Liver (tissue), 9 donors: ENCODE measurements around the gene TBC1D16. TPM values are rescaled to one million over a fixed set of nuclear protein-coding genes. Genes with fewer than 3 reads are reported as not detected.

ENCODE experiments used
- DNase-seq: peaks from one replicate; pipeline ENCODE4 v3.0.0-alpha.2; 2017; ENCODE audit warnings: low spot score
- H3K27ac ChIP-seq, 2 donors: one replicate each; pipeline ENCODE4 v1.7.0; 2013; ENCODE audit warnings: inconsistent platforms in 2 of 2, low read length in 2 of 2, control low read depth in 1 of 2, low read depth in 1 of 2, mild to moderate bottlenecking in 1 of 2
- H3K27me3 ChIP-seq, 4 donors: one replicate each; pipeline versions ENCODE4 v1.6.1 to v1.7.0; 2013; ENCODE audit warnings: low read length in 3 of 4, inconsistent platforms in 1 of 4, mild to moderate bottlenecking in 1 of 4, moderate library complexity in 1 of 4; ENCODE audit not compliant: control insufficient read depth in 4 of 4, insufficient read depth in 4 of 4
- H3K36me3 ChIP-seq, 4 donors: one replicate each; pipeline versions ENCODE4 v1.6.1 to v1.7.0; 2013; ENCODE audit warnings: low read length in 3 of 4, mild to moderate bottlenecking in 3 of 4, low read depth in 1 of 4, moderate library complexity in 1 of 4; ENCODE audit not compliant: control insufficient read depth in 4 of 4, insufficient read depth in 3 of 4
- H3K4me1 ChIP-seq, 4 donors: one replicate each; pipeline versions ENCODE4 v1.6.1 to v1.7.0; 2013; ENCODE audit warnings: low read length in 3 of 4, mild to moderate bottlenecking in 3 of 4, moderate library complexity in 1 of 4; ENCODE audit not compliant: control insufficient read depth in 4 of 4, insufficient read depth in 4 of 4
- H3K4me3 ChIP-seq, 3 donors: one replicate each; pipeline versions ENCODE4 v1.6.1 to v1.7.0; 2013; ENCODE audit warnings: low read length in 3 of 3, control low read depth in 1 of 3, low read depth in 1 of 3, mild to moderate bottlenecking in 1 of 3
- H3K9ac ChIP-seq, 2 donors: one replicate each; pipeline ENCODE4 v1.7.0; 2013; ENCODE audit warnings: low read length in 2 of 2, mild to moderate bottlenecking in 2 of 2, moderate library complexity in 2 of 2, control low read depth in 1 of 2, low read depth in 1 of 2
- H3K9me3 ChIP-seq, 4 donors: one replicate each; pipeline versions ENCODE4 v1.6.1 to v1.7.0; 2013; ENCODE audit warnings: low read length in 3 of 4; ENCODE audit not compliant: control insufficient read depth in 4 of 4
- ATF3 ChIP-seq: IDR thresholded peaks from 2 replicates; pipeline ENCODE4 v1.6.1; 2016; ENCODE audit warnings: antibody characterized with exemption
- CTCF ChIP-seq: fragments of 150-350 bp; IDR thresholded peaks from 2 replicates; pipeline ENCODE4 v1.5.1; 2017; ENCODE audit warnings: improper control_type of control experiment, low read depth, low read length; ENCODE audit not compliant: missing input control
- EGR1 ChIP-seq, 2 donors: IDR thresholded peaks; 2 replicates each; pipeline ENCODE4 v1.6.1; 2016 to 2018; ENCODE audit warnings: antibody characterized with exemption in 2 of 2, low read depth in 2 of 2
- FOXA1 ChIP-seq: IDR thresholded peaks from 2 replicates; pipeline ENCODE4 v1.6.1; 2016; ENCODE audit warnings: antibody characterized with exemption
- FOXA2 ChIP-seq: IDR thresholded peaks from 2 replicates; pipeline ENCODE4 v1.6.1; 2016; ENCODE audit warnings: antibody characterized with exemption
- GABPA ChIP-seq, 2 donors: IDR thresholded peaks in 1 of 2; conservative IDR thresholded peaks in 1 of 2; 2 replicates each; pipeline ENCODE4 v1.6.1; 2016; ENCODE audit warnings: antibody characterized with exemption in 2 of 2, mild to moderate bottlenecking in 1 of 2, moderate library complexity in 1 of 2
- HNF4G ChIP-seq: IDR thresholded peaks from 2 replicates; pipeline ENCODE4 v1.6.1; 2016; ENCODE audit warnings: antibody characterized with exemption
- JUND ChIP-seq, 2 donors: IDR thresholded peaks; 2 replicates each; pipeline ENCODE4 v1.6.1; 2016; ENCODE audit warnings: antibody characterized with exemption in 2 of 2
- MAX ChIP-seq: IDR thresholded peaks from 2 replicates; pipeline ENCODE4 v1.6.1; 2016; ENCODE audit warnings: antibody characterized with exemption
- NR2F2 ChIP-seq: IDR thresholded peaks from 2 replicates; pipeline ENCODE4 v1.6.1; 2016; ENCODE audit warnings: antibody characterized with exemption
- REST ChIP-seq: IDR thresholded peaks from 2 replicates; pipeline ENCODE4 v1.6.1; 2016; ENCODE audit warnings: antibody characterized with exemption, mild to moderate bottlenecking
- RXRA ChIP-seq, 2 donors: IDR thresholded peaks; 2 replicates each; pipeline ENCODE4 v1.6.1; 2017 to 2018; ENCODE audit warnings: antibody characterized with exemption in 2 of 2, mild to moderate bottlenecking in 1 of 2
- SP1 ChIP-seq: IDR thresholded peaks from 2 replicates; pipeline ENCODE4 v1.6.1; 2018; ENCODE audit warnings: antibody characterized with exemption, mild to moderate bottlenecking
- TAF1 ChIP-seq: conservative IDR thresholded peaks from 2 replicates; pipeline ENCODE4 v1.6.1; 2016; ENCODE audit warnings: antibody characterized with exemption, mild to moderate bottlenecking
- YY1 ChIP-seq: IDR thresholded peaks from 2 replicates; pipeline ENCODE4 v1.6.1; 2016; ENCODE audit warnings: antibody characterized with exemption, mild to moderate bottlenecking
- ZBTB33 ChIP-seq: IDR thresholded peaks from 2 replicates; pipeline ENCODE4 v1.6.1; 2016; ENCODE audit warnings: antibody characterized with exemption
- WGBS: extraction: QIAGEN DNeasy Blood & Tissue Kit; methylation state at CpG from one replicate; pipeline ENCODE4 v1.1.7; 2013; 5-methylcytosine and 5-hydroxymethylcytosine counted together
- polyA plus RNA-seq, 2 donors: library from polyadenylated mRNA; stranded (reverse) in 1 of 2; unstranded in 1 of 2; fragments of 200-250 nt in 1 of 2; fragments of >200 nt in 1 of 2; fragmentation: Nextera tagmentation in 1 of 2; extraction: Ambion mirVana in 1 of 2; gene quantifications; one replicate each; pipeline versions ENCODE4 v1.2.1 to v1.2.3, GENCODE V29; 2013 to 2015
- total RNA-seq, 2 donors: library from RNA; depleted of rRNA; stranded (reverse); fragments of >200 nt; gene quantifications; one replicate each; pipeline ENCODE4 v1.2.3, GENCODE V29; 2014
- donor health status: healthy.
- donor health status: healthy.
- donor health status: healthy.
- donor health status: healthy.
- donor health status: healthy.

TBC1D16 gene
- total and polyA plus RNA-seq, 4 donors: 3.4 to 29.5 (median 4.7) TPM

- H3K27me3 ChIP-seq: no peaks in the 10 kb centered on the region
- H3K9ac ChIP-seq: no peak overlapping the region
- H3K27ac ChIP-seq: no peak overlapping the region
- H3K9me3 ChIP-seq: no peaks in the 10 kb centered on the region
- no peaks in the 10 kb centered on the region for H3K36me3 ChIP-seq
- peaks cover 0 to 12% (median 5%) of the 10 kb centered on the region in 4 donors for H3K4me1 ChIP-seq
- no peak for TF ChIP-seq HNF4G
- no peak for TF ChIP-seq TAF1
- no peak for TF ChIP-seq ZBTB33
- TF ChIP-seq YY1: no peak
- no peak for TF ChIP-seq JUND (IDR thresholded peaks at IDR 0.05)
- no peak for TF ChIP-seq FOXA2
- TF ChIP-seq ATF3: no peak
- no peak for TF ChIP-seq RXRA (IDR thresholded peaks at IDR 0.05)
- no peak for TF ChIP-seq SP1
- TF ChIP-seq CTCF: no peak
- TF ChIP-seq EGR1 (IDR thresholded peaks at IDR 0.05; ENCODE audit: low read depth in 2 of 2): no peak
- TF ChIP-seq MAX: no peak
- no peak for TF ChIP-seq REST
- no peak for TF ChIP-seq GABPA (IDR thresholded peaks at IDR 0.05 in 1 of 2, conservative IDR thresholded peaks at IDR 0.05 in 1 of 2)
- TF ChIP-seq NR2F2: no peak
- TF ChIP-seq FOXA1: no peak
- DNase-seq: no peak
- no peak overlapping the region for H3K4me3 ChIP-seq
- 92% methylated on average over 26 of the region's 26 CpGs for WGBS
These were observed 33.5 kb downstream of the TBC1D16 start for GRCh38 chr17:80002070-80002641.
